B cell (primary cell): ENCODE data around the gene PPP1R16B. TPM values are rescaled to one million over a fixed set of nuclear protein-coding genes. Genes with fewer than 3 reads are reported as not detected.

Source experiments
- ATAC-seq: fragments of 200-7000 bp; cut with Tn5 transposase; one replicate; pipeline ENCODE4 v1.10.0; 2021; ENCODE audit warnings: low read depth, mild to moderate bottlenecking, moderate number of reproducible peaks, moderate library complexity
- CTCF ChIA-PET: fragments of 350-600 bp; sonication (Branson Sonifier 250); formaldehyde crosslinking; loops from one replicate; lab custom pipeline; 2021; ENCODE audit warnings: antibody characterized with exemption, inconsistent platforms; lab: Charles Lee
- POLR2A ChIA-PET: fragments of 350-600 bp; sonication (Branson Sonifier 250); formaldehyde crosslinking; loops from one replicate; lab custom pipeline; 2021; ENCODE audit warnings: antibody characterized with exemption; lab: Charles Lee
- DNase-seq: peaks from one replicate; pipeline ENCODE4 v3.0.0; 2013
- H2AFZ ChIP-seq: 2 replicates; pipeline ENCODE4 v1.6.1; 2012; ENCODE audit warnings: mild to moderate bottlenecking, low read depth, low read length; ENCODE audit not compliant: insufficient read depth, poor library complexity, severe bottlenecking
- H3K27ac ChIP-seq, 2 donors: 1 replicate in 1 of 2; 2 replicates in 1 of 2; pipeline ENCODE4 v1.5.1; 2012 to 2013; ENCODE audit warnings: low read length in 2 of 2, mild to moderate bottlenecking in 2 of 2, moderate library complexity in 1 of 2
- H3K27me3 ChIP-seq, 4 experiments: fragments of 200-600 bp in 1 of 4; sonication (generic) in 1 of 4; replicated peaks in 1 of 4; 1 replicate in 2 of 4; 2 replicates in 2 of 4; pipeline versions ENCODE4 v1.6.1 to v1.7.0; 2013 to 2016; ENCODE audit warnings: low read length in 3 of 4, mild to moderate bottlenecking in 2 of 4, mixed read lengths in 1 of 4, moderate library complexity in 1 of 4; ENCODE audit not compliant: insufficient read depth in 4 of 4, control insufficient read depth in 3 of 4; ENCODE audit errors: control extremely low read depth in 1 of 4
- H3K36me3 ChIP-seq, 2 experiments: replicated peaks in 1 of 2; 1 replicate in 1 of 2; 2 replicates in 1 of 2; pipeline versions ENCODE4 v1.6.1 to v1.7.1; 2013; ENCODE audit warnings: low read length in 1 of 2; ENCODE audit not compliant: insufficient read depth in 2 of 2, control insufficient read depth in 1 of 2; ENCODE audit errors: control extremely low read depth in 1 of 2, extremely low read depth in 1 of 2
- H3K4me1 ChIP-seq, 2 donors: fragments of 200-600 bp in 1 of 2; sonication (generic) in 1 of 2; 1 replicate in 1 of 2; 2 replicates in 1 of 2; pipeline versions ENCODE4 v1.5.1 to v1.6.1; 2013 to 2017; ENCODE audit warnings: low read length in 2 of 2; ENCODE audit not compliant: control insufficient read depth in 2 of 2, insufficient read depth in 2 of 2
- H3K4me2 ChIP-seq: replicated peaks from 2 replicates; pipeline ENCODE3; 2012; ENCODE audit warnings: mild to moderate bottlenecking, low read depth, low read length; ENCODE audit not compliant: poor library complexity, severe bottlenecking
- H3K4me3 ChIP-seq, 5 experiments: fragments of 200-600 bp in 1 of 5; sonication (generic) in 1 of 5; 1 replicate in 3 of 5; 2 replicates in 2 of 5; pipeline versions ENCODE4 v1.5.1 to v1.7.0; 2011 to 2016; ENCODE audit warnings: low read length in 4 of 5, mild to moderate bottlenecking in 4 of 5, low read depth in 2 of 5, control low read depth in 1 of 5, moderate library complexity in 1 of 5; ENCODE audit not compliant: insufficient read depth in 1 of 5; ENCODE audit errors: control extremely low read depth in 1 of 5, extremely low read depth in 1 of 5
- H3K79me2 ChIP-seq: fragments of 200-600 bp; sonication (generic); one replicate; pipeline ENCODE4 v1.6.0; 2016; ENCODE audit warnings: low read length; ENCODE audit not compliant: control insufficient read depth, insufficient read depth
- H3K9ac ChIP-seq: fragments of 200-600 bp; sonication (generic); 2 replicates; pipeline ENCODE4 v1.6.1; 2017; ENCODE audit warnings: mild to moderate bottlenecking, low read length, moderate library complexity
- H3K9me3 ChIP-seq, 3 donors: one replicate each; pipeline versions ENCODE4 v1.6.1 to v1.7.1; 2013; ENCODE audit warnings: low read length in 2 of 3; ENCODE audit not compliant: control insufficient read depth in 2 of 3, insufficient read depth in 1 of 3; ENCODE audit errors: control extremely low read depth in 1 of 3
- H4K20me1 ChIP-seq: 2 replicates; pipeline ENCODE4 v1.6.0; 2012; ENCODE audit warnings: mild to moderate bottlenecking, low read length; ENCODE audit not compliant: insufficient read depth, control insufficient read depth, poor library complexity, severe bottlenecking
- H3K27ac Mint-ChIP-seq: one replicate; pipeline ENCODE4 v1.8.0; 2021; ENCODE audit warnings: mixed read lengths
- H3K27me3 Mint-ChIP-seq: one replicate; pipeline ENCODE4 v1.8.0; 2021; ENCODE audit warnings: mixed read lengths
- H3K4me1 Mint-ChIP-seq: one replicate; pipeline ENCODE4 v1.8.0; 2021; ENCODE audit warnings: mixed read lengths
- H3K4me3 Mint-ChIP-seq: one replicate; pipeline ENCODE4 v1.8.0; 2021; ENCODE audit warnings: mixed read lengths
- H3K9me3 Mint-ChIP-seq: one replicate; pipeline ENCODE4 v1.8.0; 2022; ENCODE audit warnings: mixed read lengths; ENCODE audit not compliant: insufficient read depth
- EZH2 ChIP-seq: IDR thresholded peaks from 2 replicates; pipeline ENCODE4 v1.6.1; 2012; ENCODE audit warnings: borderline replicate concordance, low read depth, mild to moderate bottlenecking, moderate library complexity, low read length; ENCODE audit not compliant: insufficient read depth, poor library complexity, severe bottlenecking
- WGBS: methylation state at CpG from one replicate; pipeline ENCODE4 v1.1.5; 2013; ENCODE audit warnings: missing lambda C conversion rate; ENCODE audit not compliant: insufficient coverage; 5-methylcytosine and 5-hydroxymethylcytosine counted together
- intact Hi-C: fragments of 100-400 bp; cut with micrococcal nuclease; formaldehyde crosslinking; loops from one replicate; pipeline ENCODE4 v1.10.0; 2022
- polyA plus RNA-seq: library from polyadenylated mRNA; depleted of rRNA; stranded (reverse); fragments of >200 nt; gene quantifications from 2 replicates; pipeline ENCODE4 v1.2.3, GENCODE V29; 2012
- total RNA-seq, 2 donors: library from RNA; stranded (reverse); fragments of 120-200 nt in 1 of 2; gene quantifications; 1 replicate in 1 of 2; 2 replicates in 1 of 2; pipeline versions ENCODE4 v1.2.3 to v1.2.4, GENCODE V29; 2013 to 2022
- TF ChIP-seq, protein P1 (sequence below): fragments of 200-600 bp; IDR thresholded peaks from one replicate; pipeline ENCODE4 v1.8.0; 2022; ENCODE audit warnings: antibody characterized with exemption, mild to moderate bottlenecking

The PPP1R16B gene
- total and polyA plus RNA-seq, 2 donors (not counting 1 experiment from before 2014, with no cell fraction given) = 58.8 to 108 TPM

DNA sequence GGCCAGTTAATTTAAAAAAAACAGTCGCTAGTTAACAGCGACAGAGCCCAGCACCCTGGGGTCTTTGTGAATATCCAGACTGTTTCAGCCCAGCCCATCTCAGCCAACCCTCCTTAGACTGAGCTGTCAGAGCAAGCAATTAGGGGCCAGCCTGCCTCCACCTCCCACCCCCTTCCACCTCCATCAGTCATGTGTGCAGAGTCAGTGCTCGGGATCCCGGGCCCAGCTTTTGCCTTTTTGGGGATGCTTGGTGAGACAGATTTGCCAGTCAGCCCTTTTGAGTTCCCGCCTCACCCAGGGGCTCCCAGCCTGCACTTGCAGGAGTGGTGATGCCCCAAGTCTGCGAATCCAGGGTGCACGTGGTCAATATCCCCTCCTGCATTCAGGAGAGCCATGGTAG lies 114.2 kb downstream of the PPP1R16B start:
- Mint-ChIP-seq H3K4me1 (no peaks in the 10 kb centered on the region), H3K27ac (no peak overlapping the region), H3K4me3 (no peak overlapping the region), H3K9me3 (no peaks in the 10 kb centered on the region), H3K27me3 (no peaks in the 10 kb centered on the region)
- no peak for ATAC-seq
- POLR2A ChIA-PET = no interaction called here
- H3K36me3 ChIP-seq = peaks cover 0 to 71% of the 10 kb centered on the region in 2 experiments
- CTCF ChIA-PET = interaction anchor here (1.5 kb wide), 1 partner anchor 28 kb away, joined by 3 read pairs; no protein-coding TSS in a partner anchor
- peaks cover 13% of the 10 kb centered on the region for H4K20me1 ChIP-seq
- no peaks in the 10 kb centered on the region for H3K27me3 ChIP-seq
- H3K27ac ChIP-seq = no peak overlapping the region
- no peak for DNase-seq
- 99% methylated on average over 7 of the region's 7 CpGs for WGBS
- intact Hi-C loops = no loop called here
- no peak overlapping the region for H3K4me3 ChIP-seq
- peaks cover 0 to 4% (median 0%) of the 10 kb centered on the region in 3 donors for H3K9me3 ChIP-seq
- TF ChIP-seq, protein P1, sequence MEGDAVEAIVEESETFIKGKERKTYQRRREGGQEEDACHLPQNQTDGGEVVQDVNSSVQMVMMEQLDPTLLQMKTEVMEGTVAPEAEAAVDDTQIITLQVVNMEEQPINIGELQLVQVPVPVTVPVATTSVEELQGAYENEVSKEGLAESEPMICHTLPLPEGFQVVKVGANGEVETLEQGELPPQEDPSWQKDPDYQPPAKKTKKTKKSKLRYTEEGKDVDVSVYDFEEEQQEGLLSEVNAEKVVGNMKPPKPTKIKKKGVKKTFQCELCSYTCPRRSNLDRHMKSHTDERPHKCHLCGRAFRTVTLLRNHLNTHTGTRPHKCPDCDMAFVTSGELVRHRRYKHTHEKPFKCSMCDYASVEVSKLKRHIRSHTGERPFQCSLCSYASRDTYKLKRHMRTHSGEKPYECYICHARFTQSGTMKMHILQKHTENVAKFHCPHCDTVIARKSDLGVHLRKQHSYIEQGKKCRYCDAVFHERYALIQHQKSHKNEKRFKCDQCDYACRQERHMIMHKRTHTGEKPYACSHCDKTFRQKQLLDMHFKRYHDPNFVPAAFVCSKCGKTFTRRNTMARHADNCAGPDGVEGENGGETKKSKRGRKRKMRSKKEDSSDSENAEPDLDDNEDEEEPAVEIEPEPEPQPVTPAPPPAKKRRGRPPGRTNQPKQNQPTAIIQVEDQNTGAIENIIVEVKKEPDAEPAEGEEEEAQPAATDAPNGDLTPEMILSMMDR = no peak
- TF ChIP-seq EZH2 = no peak
- H2AFZ ChIP-seq = no peak overlapping the region
- H3K4me1 ChIP-seq = no peaks in the 10 kb centered on the region
- H3K4me2 ChIP-seq = no peak overlapping the region
- no peaks in the 10 kb centered on the region for H3K79me2 ChIP-seq
- H3K9ac ChIP-seq = no peak overlapping the region

DNA sequence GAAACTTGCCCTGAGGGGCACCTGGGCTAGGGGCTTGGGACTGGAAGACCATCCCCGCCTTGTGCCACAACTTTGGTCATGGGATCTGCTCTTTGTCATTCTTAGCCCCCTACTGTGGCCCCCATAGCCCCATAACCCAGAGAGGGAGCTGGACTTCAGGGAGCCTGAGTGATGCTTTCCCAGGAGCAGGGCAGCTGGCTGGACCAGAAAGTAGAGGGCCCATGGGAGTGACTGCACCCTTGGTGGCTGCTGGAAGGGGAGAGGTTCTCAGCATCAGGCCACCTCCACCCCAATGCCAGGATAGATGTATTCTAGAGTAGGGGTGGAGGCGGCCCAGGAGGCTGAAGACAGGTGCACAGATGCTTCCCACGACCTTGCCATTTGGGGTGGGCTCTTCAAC lies 114.9 kb downstream of the PPP1R16B start:
- intact Hi-C loops = no loop called here
- Histone ChIP-seq H3K9me3 (peaks cover 0 to 4% (median 0%) of the 10 kb centered on the region in 3 donors), H3K36me3 (peaks cover 0 to 64% of the 10 kb centered on the region in 2 experiments), H3K9ac (no peak overlapping the region), H3K27me3 (no peaks in the 10 kb centered on the region), H2AFZ (no peak overlapping the region), H3K4me2 (no peak overlapping the region), H4K20me1 (peaks cover 6% of the 10 kb centered on the region), H3K4me3 (no peak overlapping the region), H3K4me1 (no peaks in the 10 kb centered on the region), H3K27ac (no peak overlapping the region), H3K79me2 (no peaks in the 10 kb centered on the region)
- Mint-ChIP-seq H3K4me3 (no peak overlapping the region), H3K27me3 (no peaks in the 10 kb centered on the region), H3K9me3 (no peaks in the 10 kb centered on the region), H3K4me1 (peaks cover 5% of the 10 kb centered on the region), H3K27ac (no peak overlapping the region)
- ATAC-seq (no peak), DNase-seq (no peak)
- WGBS = 100% methylated on average over 3 of the region's 3 CpGs
- ChIA-PET CTCF (interaction anchor here (1.5 to 2.5 kb wide), 2 partner anchors 28 to 129 kb away, joined by 3 to 12 read pairs; no protein-coding TSS in a partner anchor), POLR2A (no interaction called here)
- no peak for TF ChIP-seq EZH2
- TF ChIP-seq, protein P1 = no peak
